CMK (cell line): ENCODE results near the gene KBTBD4.
A peak's percentile ranks its signal among the peaks of the same experiment; 100 is the strongest.
"Not testable (repeated sequence)": the region's sequence is repeated elsewhere in the genome, so short reads cannot be mapped to it uniquely, and the experiment has no call there.

Source experiments
- DNase-seq: peaks from one replicate; pipeline ENCODE4 v3.0.0-alpha.2; 2010; ENCODE audit warnings: low read depth

KBTBD4 gene

GRCh38 chr11:47589977-47590861 lies 11.4 kb upstream of the KBTBD4 start:
- DNase-seq = no peak

- DNase-seq = no peak
Measured at GRCh38 chr11:47589584-47589976, 10.8 kb upstream of the KBTBD4 start.

GRCh38 chr11:47589118-47589517 lies 10.3 kb upstream of the KBTBD4 start:
- DNase-seq = no peak

GRCh38 chr11:47587723-47588326 lies 9.1 kb upstream of the KBTBD4 start:
- DNase-seq = no peak

- DNase-seq = no peak
Measured at GRCh38 chr11:47587039-47587716, 8.4 kb upstream of the KBTBD4 start.

- no peak for DNase-seq
Measured at GRCh38 chr11:47586098-47586855, 7.5 kb upstream of the KBTBD4 start, which contains the start of gene FAM180B. FAM180B (plus strand) TSS chr11:47586678; CDS start chr11:47586769, 91 bp downstream.

- no peak for DNase-seq
Measured at GRCh38 chr11:47583844-47584243, 5.1 kb upstream of the KBTBD4 start.

GRCh38 chr11:47577460-47578041 lies 1.2 kb downstream of the KBTBD4 start:
- DNase-seq = no peak

- DNase-seq = no peak
Measured at GRCh38 chr11:47573321-47573720, 5.4 kb downstream of the KBTBD4 start.

GRCh38 chr11:47572715-47573255 lies 6.0 kb downstream of the KBTBD4 start:
- DNase-seq = no peak

- no peak for DNase-seq
Measured at GRCh38 chr11:47571895-47572294, 6.9 kb downstream of the KBTBD4 start.

GRCh38 chr11:47571357-47571729 lies 7.4 kb downstream of the KBTBD4 start:
- no peak for DNase-seq

- DNase-seq = no peak
Measured at GRCh38 chr11:47570651-47571356, 8.0 kb downstream of the KBTBD4 start.

- DNase-seq = no peak
Measured at GRCh38 chr11:47569646-47570045, 9.1 kb downstream of the KBTBD4 start.

GRCh38 chr11:47566149-47566698 lies 12.5 kb downstream of the KBTBD4 start:
- no peak for DNase-seq

GRCh38 chr11:47565340-47566148 lies 13.2 kb downstream of the KBTBD4 start, which contains the start of gene PTPMT1:
PTPMT1 (plus strand) TSS chr11:47565599; CDS start chr11:47565623, 24 bp downstream.
- peak; percentile 48 for DNase-seq

GRCh38 chr11:47564933-47565339 lies 13.8 kb downstream of the KBTBD4 start:
- DNase-seq = no peak

GRCh38 chr11:47564366-47564765 lies 14.4 kb downstream of the KBTBD4 start:
- not testable (repeated sequence) for DNase-seq

GRCh38 chr11:47562393-47562792 lies 16.4 kb downstream of the KBTBD4 start:
- DNase-seq = not testable (repeated sequence)
